HEK293T (cell line): Measurements from ENCODE around the gene STEAP3.

Experiments
- CTCF ChIA-PET: fragments of 350-600 bp; formaldehyde crosslinking; extraction: SDS; loops from one replicate; lab custom pipeline; 2021; ENCODE audit warnings: antibody characterized with exemption, inconsistent platforms; lab: Yijun Ruan, JAX
- POLR2A ChIA-PET: fragments of 350-600 bp; formaldehyde crosslinking; extraction: SDS; loops from one replicate; lab custom pipeline; 2020; ENCODE audit warnings: antibody characterized with exemption, inconsistent platforms; lab: Yijun Ruan, JAX
- DNase-seq: peaks from one replicate; pipeline ENCODE4 v3.0.0; 2012; ENCODE audit warnings: mixed read lengths; ENCODE audit errors: extremely low spot score
- ARNT ChIP-seq: fragments of 450-650 bp; IDR thresholded peaks from 2 replicates; pipeline ENCODE4 v1.6.1; 2017; ENCODE audit warnings: mild to moderate bottlenecking
- BHLHE40 ChIP-seq: fragments of 450-650 bp; IDR thresholded peaks from 2 replicates; pipeline ENCODE4 v1.6.1; 2016; ENCODE audit warnings: mild to moderate bottlenecking, moderate library complexity, borderline replicate concordance
- CTBP1 ChIP-seq: fragments of 450-650 bp; IDR thresholded peaks from 2 replicates; pipeline ENCODE4 v1.6.1; 2016; ENCODE audit warnings: borderline replicate concordance
- ELF4 ChIP-seq: fragments of 450-650 bp; IDR thresholded peaks from 2 replicates; pipeline ENCODE4 v1.6.1; 2017; ENCODE audit warnings: antibody characterized with exemption
- FOXA1 ChIP-seq: fragments of 450-650 bp; IDR thresholded peaks from 2 replicates; pipeline ENCODE4 v1.6.1; 2016; ENCODE audit warnings: mild to moderate bottlenecking
- FOXK2 ChIP-seq: fragments of 450-650 bp; IDR thresholded peaks from 2 replicates; pipeline ENCODE4 v1.6.1; 2016; ENCODE audit warnings: mild to moderate bottlenecking
- FOXM1 ChIP-seq: fragments of 450-650 bp; IDR thresholded peaks from 2 replicates; pipeline ENCODE4 v1.6.1; 2017; ENCODE audit warnings: mild to moderate bottlenecking, borderline replicate concordance
- HDGF ChIP-seq: fragments of 450-650 bp; IDR thresholded peaks from 2 replicates; pipeline ENCODE4 v1.6.1; 2017; ENCODE audit warnings: antibody characterized with exemption, borderline replicate concordance
- L3MBTL2 ChIP-seq: fragments of 450-650 bp; conservative IDR thresholded peaks from 2 replicates; pipeline ENCODE4 v1.6.1; 2016; ENCODE audit warnings: mild to moderate bottlenecking
- LEF1 ChIP-seq: fragments of 450-650 bp; IDR thresholded peaks from 2 replicates; pipeline ENCODE4 v1.6.1; 2017; ENCODE audit warnings: mild to moderate bottlenecking, borderline replicate concordance
- NFRKB ChIP-seq: fragments of 450-650 bp; IDR thresholded peaks from 2 replicates; pipeline ENCODE4 v1.6.1; 2016; ENCODE audit warnings: mild to moderate bottlenecking, moderate library complexity
- PKNOX1 ChIP-seq: fragments of 450-650 bp; IDR thresholded peaks from 2 replicates; pipeline ENCODE4 v1.6.1; 2016
- SP1 ChIP-seq: fragments of 450-650 bp; IDR thresholded peaks from 2 replicates; pipeline ENCODE4 v1.6.1; 2017
- SUZ12 ChIP-seq: fragments of 450-650 bp; IDR thresholded peaks from 2 replicates; pipeline ENCODE4 v1.6.1; 2016; ENCODE audit warnings: mild to moderate bottlenecking
- TARDBP ChIP-seq: fragments of 450-650 bp; IDR thresholded peaks from 2 replicates; pipeline ENCODE4 v1.6.1; 2016
- ZNF384 ChIP-seq: fragments of 450-650 bp; IDR thresholded peaks from 2 replicates; pipeline ENCODE4 v1.6.1; 2016

STEAP3 gene, protein sequence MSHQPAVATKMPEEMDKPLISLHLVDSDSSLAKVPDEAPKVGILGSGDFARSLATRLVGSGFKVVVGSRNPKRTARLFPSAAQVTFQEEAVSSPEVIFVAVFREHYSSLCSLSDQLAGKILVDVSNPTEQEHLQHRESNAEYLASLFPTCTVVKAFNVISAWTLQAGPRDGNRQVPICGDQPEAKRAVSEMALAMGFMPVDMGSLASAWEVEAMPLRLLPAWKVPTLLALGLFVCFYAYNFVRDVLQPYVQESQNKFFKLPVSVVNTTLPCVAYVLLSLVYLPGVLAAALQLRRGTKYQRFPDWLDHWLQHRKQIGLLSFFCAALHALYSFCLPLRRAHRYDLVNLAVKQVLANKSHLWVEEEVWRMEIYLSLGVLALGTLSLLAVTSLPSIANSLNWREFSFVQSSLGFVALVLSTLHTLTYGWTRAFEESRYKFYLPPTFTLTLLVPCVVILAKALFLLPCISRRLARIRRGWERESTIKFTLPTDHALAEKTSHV

GRCh38 chr2:119223521-119224390 is at the start of gene STEAP3:
TSS of gene STEAP3 (plus strand) at chr2:119223834. CDS start at chr2:119231013, 7,179 bp downstream.
- peak; percentile 78 for DNase-seq
- ChIA-PET CTCF (no interaction called here), POLR2A (interaction anchor here (1.0 to 1.2 kb wide), 2 partner anchors 11 to 17 kb away, joined by 4 read pairs; no protein-coding TSS in a partner anchor)

DNA sequence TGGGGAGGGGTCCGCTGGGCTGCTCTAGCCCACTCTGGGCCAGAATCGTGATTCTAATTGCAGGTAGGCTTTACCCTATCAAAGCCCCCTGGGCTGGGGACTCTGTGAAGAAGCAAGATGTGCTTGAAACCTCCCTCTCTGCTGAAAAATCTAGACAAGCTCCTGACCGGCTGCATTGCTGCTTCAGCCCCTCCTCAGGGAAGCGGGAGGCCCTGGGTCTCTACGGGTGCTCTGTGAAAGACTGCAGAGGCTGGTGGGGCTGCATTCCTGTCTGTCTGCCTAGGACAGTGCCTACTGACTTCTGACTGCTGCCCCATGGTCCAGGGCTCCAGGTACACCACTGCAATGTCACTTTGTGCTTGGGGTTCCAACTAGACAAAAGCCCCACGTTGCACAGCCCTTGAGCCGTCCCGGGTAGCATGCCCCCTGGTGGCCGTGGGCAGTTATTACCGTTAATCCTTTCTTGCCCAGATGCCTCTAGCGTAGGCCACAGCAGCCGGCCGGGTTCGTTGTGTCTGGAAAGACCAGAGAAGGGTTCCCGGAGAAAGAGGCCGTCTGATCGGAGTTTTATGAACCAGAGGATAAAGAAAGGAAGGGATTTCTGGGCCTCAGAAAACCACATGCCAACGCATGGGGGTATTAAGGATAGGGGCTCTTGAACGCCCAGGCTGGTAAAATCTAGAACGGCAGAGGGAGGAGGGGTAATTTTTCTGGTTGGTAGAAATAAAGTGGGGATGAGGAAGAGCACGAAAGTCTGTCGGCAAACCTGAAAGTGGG is 49.2 kb upstream of the STEAP3 start:
- TF ChIP-seq HDGF (no peak), SP1 (no peak), L3MBTL2 (no peak), FOXA1 (no peak), ARNT (no peak)
- CTCF ChIA-PET: interaction anchor here (0.6 to 1.6 kb wide), 4 partner anchors 11 to 146 kb away, joined by 3 to 4 read pairs (median 4); no protein-coding TSS in a partner anchor
- peak; percentile 78 for DNase-seq

More at GRCh38 chr2:119223521-119224390, at the start of gene STEAP3:
- TF ChIP-seq HDGF: no peak
- TF ChIP-seq BHLHE40: no peak
- TF ChIP-seq L3MBTL2: peak; percentile 38; the same call in 1 of the 2 replicates

DNA sequence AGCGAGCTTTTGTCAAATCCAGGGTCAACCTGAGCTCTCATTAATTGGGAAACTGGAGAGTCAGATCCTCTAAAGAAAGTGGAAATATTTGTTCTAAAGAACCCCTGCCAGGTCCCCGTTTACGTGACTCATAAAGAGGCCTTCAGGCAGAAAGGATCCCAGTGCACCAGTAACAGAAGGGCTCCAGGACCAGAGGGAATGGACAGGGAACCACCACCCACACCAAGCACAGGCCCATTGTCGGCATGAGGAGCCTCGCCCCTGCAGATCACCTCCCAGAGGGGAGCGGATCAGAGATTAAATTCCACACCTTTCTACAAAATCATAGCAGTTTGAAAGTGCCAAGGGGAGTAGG is 48.7 kb upstream of the STEAP3 start:
- POLR2A ChIA-PET: no interaction called here
- TF ChIP-seq SUZ12 (no peak), HDGF (no peak), ELF4 (no peak)
- no peak for DNase-seq
- CTCF ChIA-PET: interaction anchor here (0.6 to 1.6 kb wide), 3 partner anchors 10 to 146 kb away, joined by 3 to 4 read pairs (median 4); no protein-coding TSS in a partner anchor

More for the DNA sequence above, 49.2 kb upstream of the STEAP3 start:
- POLR2A ChIA-PET: no interaction called here

DNA sequence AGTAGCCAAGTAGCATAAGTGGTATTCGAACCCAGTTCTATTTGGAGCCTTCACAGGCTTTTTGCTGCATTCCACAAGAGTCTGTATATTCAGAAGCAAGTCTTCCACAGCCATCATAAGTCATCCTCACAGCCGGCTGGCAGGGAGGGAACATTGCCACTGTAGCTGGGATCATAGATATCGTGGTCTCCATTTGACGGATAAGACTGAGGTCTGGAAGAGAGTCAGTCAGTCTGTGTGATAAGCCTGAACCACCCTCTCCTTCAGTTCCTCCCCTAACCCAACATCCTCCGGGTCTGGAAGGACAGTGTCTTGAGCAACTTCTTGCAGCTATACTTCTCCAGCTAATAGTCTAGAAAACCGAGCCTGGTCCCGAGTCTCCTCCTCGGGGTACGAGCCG is 48.1 kb upstream of the STEAP3 start:
- DNase-seq: no peak
- POLR2A ChIA-PET: no interaction called here
- CTCF ChIA-PET: interaction anchor here (0.6 to 1.4 kb wide), 3 partner anchors 10 to 294 kb away, joined by 3 to 4 read pairs (median 3); no protein-coding TSS in a partner anchor
- TF ChIP-seq ARNT (no peak), BHLHE40 (no peak), PKNOX1 (no peak), FOXK2 (no peak), L3MBTL2 (no peak)

DNA sequence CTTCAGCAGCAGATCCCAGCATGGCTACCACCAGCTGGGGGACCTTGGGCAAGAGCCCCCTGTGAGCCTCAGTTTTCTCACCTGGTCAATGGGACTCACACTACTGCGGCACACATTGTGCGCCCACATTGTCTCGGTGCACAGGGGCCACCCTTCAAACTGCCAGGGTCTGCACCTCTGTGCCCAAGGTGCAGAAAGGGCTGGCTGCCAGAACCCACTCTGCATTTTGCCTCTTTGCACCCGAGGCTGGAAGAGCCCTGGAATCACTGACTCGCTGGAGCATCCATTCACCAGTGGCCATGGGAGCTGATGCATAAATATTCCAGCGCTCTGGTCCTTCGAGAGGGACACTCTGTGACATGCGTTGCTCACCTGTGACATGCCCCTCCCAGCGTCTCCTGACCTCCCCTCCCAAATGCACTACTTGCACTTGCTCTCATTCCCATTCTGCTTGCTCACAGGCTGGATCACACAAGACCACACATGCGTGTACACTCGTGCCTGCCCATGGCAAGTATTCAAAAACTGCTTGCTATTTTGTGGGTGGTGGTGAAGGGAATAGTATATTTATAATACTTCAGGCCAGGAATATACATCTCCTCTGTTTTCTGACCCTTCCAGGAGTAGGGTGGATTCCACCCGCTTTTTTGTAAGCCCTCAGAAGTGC is 46.3 kb upstream of the STEAP3 start:
- POLR2A ChIA-PET: no interaction called here
- no peak for DNase-seq
- TF ChIP-seq ARNT (no peak), ZNF384 (no peak), BHLHE40 (no peak), NFRKB (no peak), SUZ12 (no peak), CTBP1 (no peak), FOXM1 (no peak), HDGF (no peak), PKNOX1 (no peak), L3MBTL2 (no peak), LEF1 (no peak), SP1 (no peak), FOXA1 (no peak)

DNA sequence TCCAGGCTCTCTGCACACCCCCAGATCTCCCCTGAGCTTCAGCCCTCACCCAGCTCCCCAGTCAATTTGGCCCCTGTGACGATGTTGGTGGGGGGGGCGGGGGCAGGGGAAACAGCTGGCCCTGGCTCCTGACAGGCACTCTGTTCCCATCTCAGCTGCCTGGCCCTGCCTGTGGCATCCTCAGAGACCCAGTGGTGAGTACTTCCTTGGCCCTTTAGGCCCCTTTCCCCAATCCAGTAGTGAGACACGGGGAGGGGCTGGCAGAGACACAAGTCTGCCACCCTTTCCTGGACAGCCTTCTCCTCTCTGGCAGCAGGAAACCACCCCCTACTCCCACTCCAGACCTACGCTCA is 45.8 kb upstream of the STEAP3 start:
- ChIA-PET CTCF (no interaction called here), POLR2A (no interaction called here)
- no peak for TF ChIP-seq TARDBP
- no peak for TF ChIP-seq SP1
- TF ChIP-seq CTBP1: no peak
- no peak for DNase-seq

More for the DNA sequence above, 46.3 kb upstream of the STEAP3 start:
- CTCF ChIA-PET: no interaction called here
